Spleen (tissue), 11 donors: ENCODE data around the gene RANBP3. TPM values are rescaled to one million over a fixed set of nuclear protein-coding genes. Genes with fewer than 3 reads are reported as not detected.
A peak's percentile ranks its signal among the peaks of the same experiment; 100 is the strongest.
"Not testable (repeated sequence)": the region's sequence is repeated elsewhere in the genome, so short reads cannot be mapped to it uniquely, and the experiment has no call there.

Experiments
- DNase-seq: peaks from one replicate; pipeline ENCODE4 v3.0.0-alpha.2; 2020
- H3K27ac ChIP-seq, 8 donors: fragments of 200-600 bp; sonication (generic) in 7 of 8; 1 replicate in 4 of 8; 2 replicates in 4 of 8; pipeline versions ENCODE4 v1.5.0 to v1.8.0; 2016 to 2021; ENCODE audit warnings: inconsistent platforms in 4 of 8, mild to moderate bottlenecking in 4 of 8, moderate library complexity in 1 of 8
- H3K27me3 ChIP-seq, 7 donors: fragments of 200-600 bp; sonication (generic) in 6 of 7; replicated peaks in 1 of 7; 1 replicate in 4 of 7; 2 replicates in 3 of 7; pipeline versions ENCODE4 v1.5.0 to v1.8.0; 2016 to 2021; ENCODE audit warnings: inconsistent platforms in 3 of 7, mild to moderate bottlenecking in 1 of 7
- H3K36me3 ChIP-seq, 6 donors: fragments of 200-600 bp; sonication (generic) in 5 of 6; 1 replicate in 4 of 6; 2 replicates in 2 of 6; pipeline versions ENCODE4 v1.5.0 to v1.8.0; 2016 to 2021; ENCODE audit warnings: inconsistent platforms in 2 of 6
- H3K4me1 ChIP-seq, 6 donors: fragments of 200-600 bp; sonication (generic) in 5 of 6; 1 replicate in 3 of 6; 2 replicates in 3 of 6; pipeline versions ENCODE4 v1.5.0 to v1.8.0; 2016 to 2021; ENCODE audit warnings: inconsistent platforms in 3 of 6
- H3K4me3 ChIP-seq, 8 donors: fragments of 200-600 bp; sonication (generic) in 7 of 8; 1 replicate in 4 of 8; 2 replicates in 4 of 8; pipeline versions ENCODE4 v1.5.0 to v1.8.0; 2016 to 2021; ENCODE audit warnings: inconsistent platforms in 4 of 8, mild to moderate bottlenecking in 4 of 8, moderate library complexity in 2 of 8
- H3K9me3 ChIP-seq, 8 donors: fragments of 200-600 bp; sonication (generic) in 7 of 8; 1 replicate in 4 of 8; 2 replicates in 4 of 8; pipeline versions ENCODE4 v1.5.0 to v1.8.0; 2016 to 2021; ENCODE audit warnings: inconsistent platforms in 4 of 8
- CTCF ChIP-seq, 11 experiments: fragments of 200-600 bp in 7 of 11; fragments of 450-650 bp in 4 of 11; sonication (generic) in 4 of 11; IDR thresholded peaks in 8 of 11; conservative IDR thresholded peaks in 3 of 11; 1 replicate in 7 of 11; 2 replicates in 4 of 11; pipeline versions ENCODE4 v1.4.0 to v1.8.0; 2016 to 2021; ENCODE audit warnings: antibody characterized with exemption in 11 of 11, inconsistent platforms in 4 of 11, mild to moderate bottlenecking in 1 of 11
- POLR2A ChIP-seq, 3 donors: fragments of 450-650 bp; IDR thresholded peaks; one replicate each; pipeline ENCODE4 v1.5.1; 2017; ENCODE audit warnings: antibody characterized with exemption in 3 of 3, mild to moderate bottlenecking in 1 of 3
- POLR2AphosphoS5 ChIP-seq, 3 donors: sonication (generic); formaldehyde crosslinking; IDR thresholded peaks; one replicate each; pipeline ENCODE4 v1.5.1; 2017; ENCODE audit warnings: antibody characterized with exemption in 3 of 3
- WGBS, 5 donors: extraction: QIAGEN DNeasy Blood & Tissue Kit in 3 of 5; methylation state at CpG; one replicate each; pipeline versions ENCODE4 v1.1.5 to v1.1.7; 2013 to 2018; 5-methylcytosine and 5-hydroxymethylcytosine counted together
- intact Hi-C: fragments of 100-400 bp; cut with DNase I; formaldehyde crosslinking; loops from one replicate; pipeline ENCODE4 v1.15.0; 2023; ENCODE audit warnings: low total_unique reads
- polyA plus RNA-seq, 3 donors: library from polyadenylated mRNA; stranded (reverse); fragments of 200-250 nt; gene quantifications; one replicate each; pipeline ENCODE4 v1.2.1, GENCODE V29; 2013
- total RNA-seq, 7 donors: library from RNA; depleted of rRNA in 3 of 7; stranded (reverse); fragments of >200 nt in 3 of 7; fragmentation: NEBNext Ultra II Directional in 4 of 7; extraction: Animal tissue kit (Norgen Biotek cat#: 25700) in 4 of 7; gene quantifications; one replicate each; pipeline versions ENCODE4 v1.1.0 to v1.2.1, GENCODE V29; 2016 to 2021
- donor health status: healthy with polysubstance abuse.
- donor health status: DM: no; HTN: no; CAD: no; lungs with moderate emphysema.
- donor health status: DM: no; HTN: no; CAD: no.
- donor health status: Bipolar disorder and iron deficiency.
- donor health status: healthy.
- donor health status: DM: no; HTN: no; CAD: no.
- donor health status: DM: yes; HTN: yes; CAD: no.

Gene RANBP3
- total and polyA plus RNA-seq, 10 donors, result 27.5 to 92.9 (median 69.8) TPM

DNA sequence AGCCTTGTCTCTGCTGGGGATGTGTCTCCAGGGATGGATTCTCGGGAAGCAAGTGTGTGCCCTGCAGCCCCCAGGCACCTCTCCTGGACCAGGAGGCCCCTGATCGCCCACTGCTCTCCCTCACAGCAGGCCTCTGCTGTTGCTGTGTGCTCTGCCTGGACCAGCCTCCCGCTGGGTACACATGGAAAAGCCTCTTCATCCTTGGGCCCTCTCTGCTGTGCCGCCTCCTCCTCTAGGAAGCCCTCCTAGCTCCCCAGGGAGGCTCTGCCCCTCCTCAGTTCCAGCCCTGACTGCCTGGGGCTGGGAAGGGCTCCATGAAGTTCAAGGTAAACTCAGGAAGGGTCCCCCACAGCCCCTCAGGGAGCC lies 86.4 kb downstream of the RANBP3 start:
- no peak overlapping the region for H3K27ac ChIP-seq
- TF ChIP-seq POLR2AphosphoS5 (IDR thresholded peaks at IDR 0.05) (peak; percentile 30 to 46 (median 34)), POLR2A (IDR thresholded peaks at IDR 0.05) (no peak)
- no peak overlapping the region for H3K4me3 ChIP-seq
- peaks cover 0 to 28% (median 24%) of the 10 kb centered on the region in 6 donors for H3K36me3 ChIP-seq
- intact Hi-C loops, result loop anchor here (5.0 kb wide), 1 partner anchor 89 kb away; no protein-coding TSS in a partner anchor
- DNase-seq, result no peak
- peaks cover 0 to 46% (median 17%) of the 10 kb centered on the region in 7 donors for H3K27me3 ChIP-seq
- peaks cover 0 to 46% (median 30%) of the 10 kb centered on the region in 6 donors for H3K4me1 ChIP-seq
- H3K9me3 ChIP-seq, result no peaks in the 10 kb centered on the region
- 46 to 76% (median 61%) methylated on average over 3 to 4 of the region's 4 CpGs for WGBS, 5 donors

- WGBS, 5 donors, result 52 to 59% (median 56%) methylated on average over 10 of the region's 10 CpGs
- intact Hi-C loops, result loop anchor here (5.0 kb wide), 1 partner anchor 88 kb away; no protein-coding TSS in a partner anchor
- Histone ChIP-seq H3K4me1 (peaks cover 0 to 36% (median 24%) of the 10 kb centered on the region in 6 donors), H3K36me3 (peaks cover 0 to 14% (median 9%) of the 10 kb centered on the region in 6 donors), H3K27ac (no peak overlapping the region), H3K9me3 (no peaks in the 10 kb centered on the region), H3K4me3 (no peak overlapping the region), H3K27me3 (peaks cover 0 to 54% (median 17%) of the 10 kb centered on the region in 7 donors)
- TF ChIP-seq POLR2A (IDR thresholded peaks at IDR 0.05), result no peak
- TF ChIP-seq POLR2AphosphoS5 (IDR thresholded peaks at IDR 0.05), result no peak
- TF ChIP-seq CTCF (IDR thresholded peaks at IDR 0.05 in 8 of 11, conservative IDR thresholded peaks at IDR 0.05 in 3 of 11), result no peak
- no peak for DNase-seq
Measured at GRCh38 chr19:5890099-5890498, 87.8 kb downstream of the RANBP3 start.

GRCh38 chr19:5889288-5889971 lies 88.5 kb downstream of the RANBP3 start:
- H3K4me3 ChIP-seq, result no peak overlapping the region
- no peaks in the 10 kb centered on the region for H3K9me3 ChIP-seq
- H3K27ac ChIP-seq, result no peak overlapping the region
- no peak for DNase-seq
- H3K36me3 ChIP-seq, result peaks cover 0 to 7% (median 3%) of the 10 kb centered on the region in 6 donors
- H3K4me1 ChIP-seq, result peaks cover 0 to 29% (median 18%) of the 10 kb centered on the region in 6 donors
- WGBS, 5 donors, result 60 to 64% (median 63%) methylated on average over 17 of the region's 17 CpGs
- intact Hi-C loops, result no loop called here
- no peak for TF ChIP-seq POLR2A (IDR thresholded peaks at IDR 0.05)
- no peak for TF ChIP-seq CTCF (IDR thresholded peaks at IDR 0.05 in 8 of 11, conservative IDR thresholded peaks at IDR 0.05 in 3 of 11)
- no peak for TF ChIP-seq POLR2AphosphoS5 (IDR thresholded peaks at IDR 0.05)
- peaks cover 0 to 54% (median 17%) of the 10 kb centered on the region in 7 donors for H3K27me3 ChIP-seq

DNA sequence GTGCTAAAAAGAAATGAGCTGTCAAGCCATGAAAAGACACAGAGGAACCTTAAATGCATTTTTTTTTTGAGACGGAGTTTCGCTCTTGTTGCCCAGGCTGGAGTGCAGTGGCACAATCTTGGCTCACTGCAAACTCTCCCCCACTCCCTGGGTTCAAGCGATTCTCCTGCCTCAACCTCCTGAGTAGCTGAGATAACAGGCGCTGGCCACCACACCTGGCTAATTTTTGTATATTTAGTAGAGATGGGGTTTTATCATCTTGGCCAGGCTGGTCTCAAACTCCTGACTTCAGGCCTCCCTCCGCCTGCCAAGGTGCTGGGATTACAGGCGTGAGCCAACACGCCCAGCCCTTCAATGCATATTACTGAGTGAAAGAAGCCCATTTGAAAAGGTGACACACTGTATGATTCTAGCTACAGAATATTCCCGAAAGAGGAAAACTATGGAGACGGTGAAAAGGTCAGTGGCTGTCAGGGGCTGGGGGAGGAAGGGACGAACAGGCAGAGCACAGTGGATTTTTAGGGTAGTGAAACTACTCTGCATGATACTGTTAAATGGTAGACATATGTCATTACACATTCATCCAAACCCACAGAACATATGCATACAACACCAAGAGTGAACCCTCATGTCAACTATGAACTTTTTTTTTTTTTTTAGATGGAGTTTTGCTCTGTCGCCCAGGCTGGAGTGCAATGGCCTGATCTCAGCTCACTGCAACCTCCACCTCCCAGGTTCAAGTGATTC lies 93.7 kb downstream of the RANBP3 start:
- DNase-seq, H3K27ac ChIP-seq, H3K4me1 ChIP-seq, intact Hi-C loops, H3K4me3 ChIP-seq, H3K9me3 ChIP-seq, H3K36me3 ChIP-seq: not testable (repeated sequence)
- H3K27me3 ChIP-seq, result peaks cover 0 to 52% (median 14%) of the 10 kb centered on the region in 7 donors
- WGBS, 5 donors, result 75 to 84% (median 79%) methylated on average over 11 of the region's 11 CpGs

GRCh38 chr19:5883157-5883873 lies 94.6 kb downstream of the RANBP3 start:
- H3K4me3 ChIP-seq, intact Hi-C loops, H3K27ac ChIP-seq, H3K36me3 ChIP-seq, H3K9me3 ChIP-seq, DNase-seq, H3K4me1 ChIP-seq: not testable (repeated sequence)
- 77 to 87% (median 85%) methylated on average over 10 to 13 of the region's 13 CpGs for WGBS, 5 donors
- peaks cover 0 to 54% (median 13%) of the 10 kb centered on the region in 7 donors for H3K27me3 ChIP-seq
